ENCODE measurements around the gene IRAK4. TPM values are rescaled to one million over a fixed set of nuclear protein-coding genes. Genes with fewer than 3 reads are reported as not detected.

Gene IRAK4
- total and polyA plus RNA-seq, 2 experiments from 2014 or later = 5.1 to 15.9 TPM

- no peak for DNase-seq (ENCODE audit: low spot score)
Observed at GRCh38 chr12:43815416-43815815, 56.7 kb downstream of the IRAK4 start.

GRCh38 chr12:43816168-43816567 lies 57.4 kb downstream of the IRAK4 start:
- no peak overlapping the region for H3K27ac ChIP-seq
- H3K36me3 ChIP-seq (replicated peaks; ENCODE audit: insufficient read depth, low read depth) = no peaks in the 10 kb centered on the region
- no peaks in the 10 kb centered on the region for H3K9me3 ChIP-seq (ENCODE audit: low read depth)
- TF ChIP-seq EZH2phosphoT487 (IDR thresholded peaks at IDR 0.05; ENCODE audit: low read depth, severe bottlenecking, unreplicated experiment) (no peak), CTCF (IDR thresholded peaks at IDR 0.05; ENCODE audit: poor library complexity) (no peak), EZH2 (IDR thresholded peaks at IDR 0.05; ENCODE audit: borderline replicate concordance) (no peak)
- WGBS (ENCODE audit: low lambda C conversion rate, missing lambda C conversion rate) = 90% methylated on average over 3 of the region's 3 CpGs
- no peak overlapping the region for H3K4me2 ChIP-seq
- H3K4me1 ChIP-seq (ENCODE audit: insufficient read depth) = no peaks in the 10 kb centered on the region
- H3K4me3 ChIP-seq = no peak overlapping the region
- no peaks in the 10 kb centered on the region for H3K9me2 ChIP-seq (replicated peaks; ENCODE audit: insufficient read depth)
- H3K27me3 ChIP-seq = peaks cover 4% of the 10 kb centered on the region
- no peaks in the 10 kb centered on the region for H4K20me1 ChIP-seq (ENCODE audit: insufficient read depth, poor library complexity, severe bottlenecking)
- DNase-seq (ENCODE audit: low spot score) = no peak
- no peak overlapping the region for H2AFZ ChIP-seq
- no peaks in the 10 kb centered on the region for H3K79me2 ChIP-seq

More at GRCh38 chr12:43815416-43815815, 56.7 kb downstream of the IRAK4 start:
- no peaks in the 10 kb centered on the region for H4K20me1 ChIP-seq (ENCODE audit: insufficient read depth, poor library complexity, severe bottlenecking)
- H3K9me2 ChIP-seq (replicated peaks; ENCODE audit: insufficient read depth) = no peaks in the 10 kb centered on the region
- H3K36me3 ChIP-seq (replicated peaks; ENCODE audit: insufficient read depth, low read depth) = no peaks in the 10 kb centered on the region
- H3K27me3 ChIP-seq = peaks cover 4% of the 10 kb centered on the region
- H2AFZ ChIP-seq = no peak overlapping the region
- TF ChIP-seq EZH2phosphoT487 (IDR thresholded peaks at IDR 0.05; ENCODE audit: low read depth, severe bottlenecking, unreplicated experiment) = no peak
- H3K27ac ChIP-seq = no peak overlapping the region
- no peaks in the 10 kb centered on the region for H3K79me2 ChIP-seq
- no peaks in the 10 kb centered on the region for H3K9me3 ChIP-seq (ENCODE audit: low read depth)
- 65% methylated on average over 3 of the region's 3 CpGs for WGBS (ENCODE audit: low lambda C conversion rate, missing lambda C conversion rate)
- no peak overlapping the region for H3K4me3 ChIP-seq
- no peak overlapping the region for H3K4me2 ChIP-seq
- H3K4me1 ChIP-seq (ENCODE audit: insufficient read depth) = no peaks in the 10 kb centered on the region

- WGBS (ENCODE audit: low lambda C conversion rate, missing lambda C conversion rate) = 94% methylated on average over 8 of the region's 8 CpGs
- no peak for DNase-seq (ENCODE audit: low spot score)
- H3K4me1 ChIP-seq (ENCODE audit: insufficient read depth) = no peaks in the 10 kb centered on the region
- H3K9me2 ChIP-seq (replicated peaks; ENCODE audit: insufficient read depth) = no peaks in the 10 kb centered on the region
- no peaks in the 10 kb centered on the region for H3K27me3 ChIP-seq
- no peaks in the 10 kb centered on the region for H3K36me3 ChIP-seq (replicated peaks; ENCODE audit: insufficient read depth, low read depth)
- H3K4me3 ChIP-seq = no peak overlapping the region
- no peaks in the 10 kb centered on the region for H3K79me2 ChIP-seq
- no peak overlapping the region for H3K27ac ChIP-seq
- no peaks in the 10 kb centered on the region for H4K20me1 ChIP-seq (ENCODE audit: insufficient read depth, poor library complexity, severe bottlenecking)
- no peak overlapping the region for H2AFZ ChIP-seq
- no peak overlapping the region for H3K4me2 ChIP-seq
- TF ChIP-seq EZH2phosphoT487 (IDR thresholded peaks at IDR 0.05; ENCODE audit: low read depth, severe bottlenecking, unreplicated experiment) = no peak
- TF ChIP-seq CTCF (IDR thresholded peaks at IDR 0.05; ENCODE audit: poor library complexity) = no peak
- TF ChIP-seq EZH2 (IDR thresholded peaks at IDR 0.05; ENCODE audit: borderline replicate concordance) = no peak
- no peaks in the 10 kb centered on the region for H3K9me3 ChIP-seq (ENCODE audit: low read depth)
Observed at GRCh38 chr12:43824207-43824775, 65.5 kb downstream of the IRAK4 start.

GRCh38 chr12:43826681-43827080 lies 67.9 kb downstream of the IRAK4 start:
- H3K79me2 ChIP-seq = no peaks in the 10 kb centered on the region

More at GRCh38 chr12:43826681-43827080, 67.9 kb downstream of the IRAK4 start:
- Histone ChIP-seq H3K4me2 (no peak overlapping the region), H3K27me3 (no peaks in the 10 kb centered on the region), H3K36me3 (replicated peaks; ENCODE audit: insufficient read depth, low read depth) (no peaks in the 10 kb centered on the region), H3K9me3 (ENCODE audit: low read depth) (no peaks in the 10 kb centered on the region), H4K20me1 (ENCODE audit: insufficient read depth, poor library complexity, severe bottlenecking) (no peaks in the 10 kb centered on the region), H3K4me3 (no peak overlapping the region), H3K4me1 (ENCODE audit: insufficient read depth) (no peaks in the 10 kb centered on the region), H2AFZ (no peak overlapping the region), H3K27ac (no peak overlapping the region), H3K9me2 (replicated peaks; ENCODE audit: insufficient read depth) (no peaks in the 10 kb centered on the region)
- 83% methylated on average over 3 of the region's 3 CpGs for WGBS (ENCODE audit: low lambda C conversion rate, missing lambda C conversion rate)
- TF ChIP-seq CTCF (IDR thresholded peaks at IDR 0.05; ENCODE audit: poor library complexity) (no peak), EZH2phosphoT487 (IDR thresholded peaks at IDR 0.05; ENCODE audit: low read depth, severe bottlenecking, unreplicated experiment) (no peak), EZH2 (IDR thresholded peaks at IDR 0.05; ENCODE audit: borderline replicate concordance) (no peak)
- DNase-seq (ENCODE audit: low spot score) = no peak

Data from hepatocyte (in vitro differentiated cells).